T-helper 2 cell treated with Interferon-gamma antibody and Interleukin-4, amounts not matched to agents 100 ng/mL and 5 ng/mL, for 36 hours (primary cell): Measurements from ENCODE around the gene NME1. TPM values are rescaled to one million over a fixed set of nuclear protein-coding genes. Genes with fewer than 3 reads are reported as not detected.
"Not testable (repeated sequence)": the region's sequence is repeated elsewhere in the genome, so short reads cannot be mapped to it uniquely, and the experiment has no call there.

Source experiments
- intact Hi-C: fragments of 100-400 bp; cut with micrococcal nuclease; formaldehyde crosslinking; loops from one replicate; pipeline ENCODE4 v1.15.1; 2023
- total RNA-seq: library from RNA; stranded (reverse); gene quantifications from 2 replicates; pipeline ENCODE4 v1.2.3, GENCODE V29; 2022

NME1 gene
- total RNA-seq: 185 and 197 TPM in 2 replicates

- intact Hi-C loops: loop anchor here (1.0 to 10.0 kb wide), 8 partner anchors 13 to 446 kb away; partner anchors contain the start of genes ANKRD40, MBTD1, NME2 and TOB1
These were observed at the start of gene NME1 for GRCh38 chr17:51153210-51154072. NME1 (plus strand) TSS chr17:51153559; CDS start chr17:51155655, 2,096 bp downstream.

- intact Hi-C loops: no loop called here
These were observed 45.6 kb upstream of the NME1 start for GRCh38 chr17:51107778-51108177.

- intact Hi-C loops: not testable (repeated sequence)
These were observed 40.8 kb upstream of the NME1 start for GRCh38 chr17:51112303-51113222.

- intact Hi-C loops: no loop called here
These were observed 38.2 kb upstream of the NME1 start for GRCh38 chr17:51115179-51115578.

- intact Hi-C loops: loop anchor here (1.0 kb wide), 1 partner anchor 252 kb away; the partner anchor contains the start of gene TOB1
These were observed 34.8 kb upstream of the NME1 start for GRCh38 chr17:51118330-51119195.

GRCh38 chr17:51119415-51120356 lies 33.7 kb upstream of the NME1 start:
- intact Hi-C loops: loop anchor here (1.0 to 10.0 kb wide), 3 partner anchors 23 to 975 kb away; partner anchors contain the start of gene TOB1

GRCh38 chr17:51120357-51120738 lies 33.0 kb upstream of the NME1 start:
- intact Hi-C loops: loop anchor here (2.0 to 10.0 kb wide), 2 partner anchors 24 to 976 kb away; no protein-coding TSS in a partner anchor

- intact Hi-C loops: loop anchor here (1.0 to 10.0 kb wide), 5 partner anchors 24 to 976 kb away; partner anchors contain the start of genes NME1 and NME2
These were observed 32.4 kb upstream of the NME1 start, which contains the start of gene SPAG9 for GRCh38 chr17:51120739-51121619. SPAG9 (minus strand) TSS chr17:51120868; CDS start chr17:51120656, 212 bp downstream.

GRCh38 chr17:51121620-51122472 lies 31.5 kb upstream of the NME1 start:
- intact Hi-C loops: loop anchor here (1.0 to 10.0 kb wide), 5 partner anchors 25 to 977 kb away; partner anchors contain the start of genes NME1 and NME2

- intact Hi-C loops: loop anchor here (10.0 kb wide), 1 partner anchor 978 kb away; no protein-coding TSS in a partner anchor
These were observed 30.8 kb upstream of the NME1 start for GRCh38 chr17:51122473-51123115.

GRCh38 chr17:51124640-51125503 lies 28.5 kb upstream of the NME1 start:
- intact Hi-C loops: loop anchor here (10.0 kb wide), 1 partner anchor 980 kb away; no protein-coding TSS in a partner anchor

GRCh38 chr17:51128076-51128475 lies 25.3 kb upstream of the NME1 start:
- intact Hi-C loops: loop anchor here (10.0 kb wide), 1 partner anchor 983 kb away; no protein-coding TSS in a partner anchor

GRCh38 chr17:51132964-51133319 lies 20.4 kb upstream of the NME1 start:
- intact Hi-C loops: no loop called here

- intact Hi-C loops: no loop called here
These were observed 20.0 kb upstream of the NME1 start for GRCh38 chr17:51133365-51133764.

- intact Hi-C loops: no loop called here
These were observed 17.4 kb upstream of the NME1 start for GRCh38 chr17:51135956-51136355.

GRCh38 chr17:51142597-51142996 lies 10.8 kb upstream of the NME1 start:
- intact Hi-C loops: no loop called here
